ENCODE data around the gene GRK5.

The GRK5 gene

DNA sequence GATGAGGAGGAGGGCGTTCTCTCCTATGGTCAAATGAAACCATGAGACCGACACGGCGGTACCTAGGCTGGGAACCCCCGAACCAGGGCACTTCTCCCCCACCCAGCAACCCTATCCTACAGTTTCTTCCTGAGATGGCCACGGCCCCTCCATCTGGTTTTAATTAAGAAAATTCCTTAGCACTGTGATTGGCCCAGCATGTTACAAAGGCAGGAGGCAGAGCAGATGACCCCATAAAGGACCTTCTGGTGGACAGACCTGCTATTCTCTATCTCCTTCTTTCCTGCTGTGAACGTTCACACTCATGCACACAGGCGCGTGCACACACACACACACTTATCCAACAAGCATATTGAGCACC, 205.7 kb downstream of the GRK5 start:
- H3K79me1 ChIP-seq (ENCODE audit: low read length) = peaks cover 5% of the 10 kb centered on the region
- H4K12ac ChIP-seq (ENCODE audit: low read depth, low read length) = no peak overlapping the region
- H3K4me3 ChIP-seq (ENCODE audit: low read depth, low read length) = no peak overlapping the region
- H3K4me1 ChIP-seq (ENCODE audit: control insufficient read depth in 1 of 2, insufficient read depth in 2 of 2, low read length in 2 of 2) = peaks cover 16 to 22% of the 10 kb centered on the region in 2 experiments
- no peak for DNase-seq
- no peak overlapping the region for H3K4ac ChIP-seq (ENCODE audit: low read depth, low read length)
- no peak overlapping the region for H3K9ac ChIP-seq (ENCODE audit: low read length)
- peaks cover 2% of the 10 kb centered on the region for H3K9me3 ChIP-seq (ENCODE audit: insufficient read depth, low read depth, low read length)
- H3K36me3 ChIP-seq (ENCODE audit: control insufficient read depth in 1 of 2, insufficient read depth in 2 of 2, low read length in 2 of 2) = no peaks in the 10 kb centered on the region
- no peak overlapping the region for H3K18ac ChIP-seq (ENCODE audit: low read length)
- H3K4me2 ChIP-seq (ENCODE audit: low read length) = peak overlapping the region; percentile 19
- peak overlapping the region; percentile 20 for H3K27ac ChIP-seq (ENCODE audit: low read depth, low read length)
- no peak overlapping the region for H3K23ac ChIP-seq (ENCODE audit: low read length)
- no peak overlapping the region for H3K14ac ChIP-seq (ENCODE audit: low read length)
- H2BK120ac ChIP-seq (ENCODE audit: insufficient read depth, low read length, poor library complexity) = no peak overlapping the region
- no peak overlapping the region for H2AK5ac ChIP-seq (ENCODE audit: low read length)
- H2AFZ ChIP-seq (ENCODE audit: insufficient read depth, low read length, poor library complexity) = no peak overlapping the region
- H4K91ac ChIP-seq (ENCODE audit: low read depth, low read length) = no peak overlapping the region
- H3K27me3 ChIP-seq (ENCODE audit: insufficient read depth, low read length) = no peaks in the 10 kb centered on the region
- no CpG with 5 or more reads among the region's 9 CpGs for WGBS (ENCODE audit: extremely low coverage, insufficient coverage, insufficient read length)
- H2BK12ac ChIP-seq (ENCODE audit: low read length) = no peak overlapping the region
- no peaks in the 10 kb centered on the region for H3K79me2 ChIP-seq (ENCODE audit: control insufficient read depth, insufficient read depth, low read length, poor library complexity)
- H2BK5ac ChIP-seq (ENCODE audit: low read depth, low read length, poor library complexity) = no peak overlapping the region
- H4K8ac ChIP-seq (ENCODE audit: low read depth, low read length) = no peak overlapping the region

DNA sequence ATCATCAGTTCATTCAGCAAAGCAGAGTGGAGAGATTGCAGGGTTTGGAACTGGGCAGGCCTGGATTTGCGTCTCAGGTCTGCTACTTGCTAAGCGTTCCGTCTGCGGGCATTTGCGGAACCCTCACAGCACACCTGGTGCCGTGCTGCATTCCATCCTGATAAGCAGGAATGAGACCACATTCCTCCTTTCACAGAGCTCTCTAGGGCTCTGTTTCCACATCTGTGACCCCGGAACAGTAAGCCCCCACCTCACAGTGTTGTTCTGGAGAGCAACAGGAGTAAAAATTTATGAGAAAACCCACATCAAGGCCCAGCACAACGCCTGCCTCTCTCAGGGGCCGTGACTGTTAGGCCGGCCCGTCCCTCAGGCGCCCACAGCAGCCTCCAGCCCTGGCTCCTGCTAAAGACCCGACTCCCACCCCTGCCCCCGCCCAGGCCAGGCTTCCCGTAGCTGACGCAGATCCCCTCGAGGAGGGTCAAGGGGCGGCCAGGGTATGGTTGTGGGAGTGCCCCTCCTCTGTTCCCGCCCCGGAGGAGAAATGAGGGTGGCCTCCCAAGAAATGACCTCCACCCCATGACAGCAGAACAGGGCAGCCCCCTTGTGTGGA, 206.2 kb downstream of the GRK5 start:
- no peaks in the 10 kb centered on the region for H3K36me3 ChIP-seq (ENCODE audit: control insufficient read depth in 1 of 2, insufficient read depth in 2 of 2, low read length in 2 of 2)
- WGBS (ENCODE audit: extremely low coverage, insufficient coverage, insufficient read length) = no CpG with 5 or more reads among the region's 20 CpGs

DNA sequence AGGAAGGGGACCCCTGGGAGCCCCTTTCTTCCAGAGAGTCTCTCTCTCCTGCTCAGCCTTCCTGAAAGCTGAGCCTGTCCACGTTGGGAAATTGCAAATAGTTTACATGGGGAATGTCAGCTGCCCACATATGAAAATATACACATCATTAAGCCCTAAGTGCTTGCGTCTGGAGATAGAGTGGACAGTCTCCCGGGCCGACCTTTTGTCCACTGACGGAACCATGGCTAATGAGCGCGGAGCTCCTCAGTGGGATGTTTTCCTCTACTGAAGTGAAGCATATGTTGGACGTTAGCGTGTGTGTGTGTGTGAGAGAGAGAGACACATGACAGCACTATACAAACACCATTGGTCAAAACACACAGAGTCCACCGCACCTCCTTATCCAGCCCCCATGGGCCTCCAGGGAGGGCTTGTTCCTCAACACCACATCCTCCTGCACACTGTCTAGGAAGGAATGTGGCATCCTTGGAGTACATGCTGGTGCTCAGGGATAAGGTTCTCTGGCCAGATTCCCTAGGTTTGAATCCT, 206.8 kb downstream of the GRK5 start:
- H3K23ac ChIP-seq (ENCODE audit: low read length) = no peak overlapping the region
- H3K79me1 ChIP-seq (ENCODE audit: low read length) = peaks cover 5% of the 10 kb centered on the region
- no peak overlapping the region for H3K4ac ChIP-seq (ENCODE audit: low read depth, low read length)
- DNase-seq = peak; percentile 94 to 98
- H3K27ac ChIP-seq (ENCODE audit: low read depth, low read length) = peak overlapping the region; percentile 44
- H3K9ac ChIP-seq (ENCODE audit: low read length) = no peak overlapping the region
- H2BK5ac ChIP-seq (ENCODE audit: low read depth, low read length, poor library complexity) = no peak overlapping the region
- no peak overlapping the region for H2AFZ ChIP-seq (ENCODE audit: insufficient read depth, low read length, poor library complexity)
- WGBS (ENCODE audit: extremely low coverage, insufficient coverage, insufficient read length) = no CpG with 5 or more reads among the region's 10 CpGs
- H3K4me3 ChIP-seq (ENCODE audit: low read depth, low read length) = no peak overlapping the region
- no peak overlapping the region for H2BK12ac ChIP-seq (ENCODE audit: low read length)
- H4K8ac ChIP-seq (ENCODE audit: low read depth, low read length) = no peak overlapping the region
- no peak overlapping the region for H4K91ac ChIP-seq (ENCODE audit: low read depth, low read length)
- H3K4me2 ChIP-seq (ENCODE audit: low read length) = peak overlapping the region; percentile 26
- no peak overlapping the region for H3K18ac ChIP-seq (ENCODE audit: low read length)
- no peaks in the 10 kb centered on the region for H3K79me2 ChIP-seq (ENCODE audit: control insufficient read depth, insufficient read depth, low read length, poor library complexity)
- H2BK120ac ChIP-seq (ENCODE audit: insufficient read depth, low read length, poor library complexity) = no peak overlapping the region
- no peak overlapping the region for H3K14ac ChIP-seq (ENCODE audit: low read length)
- peaks cover 2% of the 10 kb centered on the region for H3K9me3 ChIP-seq (ENCODE audit: insufficient read depth, low read depth, low read length)
- no peaks in the 10 kb centered on the region for H3K36me3 ChIP-seq (ENCODE audit: control insufficient read depth in 1 of 2, insufficient read depth in 2 of 2, low read length in 2 of 2)
- no peak overlapping the region for H4K12ac ChIP-seq (ENCODE audit: low read depth, low read length)
- H3K4me1 ChIP-seq (ENCODE audit: control insufficient read depth in 1 of 2, insufficient read depth in 2 of 2, low read length in 2 of 2) = peaks cover 14 to 22% of the 10 kb centered on the region in 2 experiments
- H2AK5ac ChIP-seq (ENCODE audit: low read length) = no peak overlapping the region
- H3K27me3 ChIP-seq (ENCODE audit: insufficient read depth, low read length) = no peaks in the 10 kb centered on the region

More for the DNA sequence above, 206.2 kb downstream of the GRK5 start:
- Histone ChIP-seq H2BK12ac (ENCODE audit: low read length) (no peak overlapping the region), H3K79me1 (ENCODE audit: low read length) (peaks cover 5% of the 10 kb centered on the region), H3K14ac (ENCODE audit: low read length) (no peak overlapping the region), H2AFZ (ENCODE audit: insufficient read depth, low read length, poor library complexity) (no peak overlapping the region), H2BK5ac (ENCODE audit: low read depth, low read length, poor library complexity) (no peak overlapping the region), H3K9me3 (ENCODE audit: insufficient read depth, low read depth, low read length) (peaks cover 2% of the 10 kb centered on the region), H3K4me3 (ENCODE audit: low read depth, low read length) (no peak overlapping the region), H3K9ac (ENCODE audit: low read length) (no peak overlapping the region), H4K12ac (ENCODE audit: low read depth, low read length) (no peak overlapping the region), H2AK5ac (ENCODE audit: low read length) (no peak overlapping the region), H3K27me3 (ENCODE audit: insufficient read depth, low read length) (no peaks in the 10 kb centered on the region), H3K27ac (ENCODE audit: low read depth, low read length) (peak overlapping the region; percentile 44), H3K4me2 (ENCODE audit: low read length) (peak overlapping the region; percentile 26), H3K23ac (ENCODE audit: low read length) (no peak overlapping the region), H2BK120ac (ENCODE audit: insufficient read depth, low read length, poor library complexity) (no peak overlapping the region), H3K79me2 (ENCODE audit: control insufficient read depth, insufficient read depth, low read length, poor library complexity) (no peaks in the 10 kb centered on the region), H4K8ac (ENCODE audit: low read depth, low read length) (no peak overlapping the region), H3K18ac (ENCODE audit: low read length) (no peak overlapping the region), H3K4me1 (ENCODE audit: control insufficient read depth in 1 of 2, insufficient read depth in 2 of 2, low read length in 2 of 2) (peaks cover 16 to 22% of the 10 kb centered on the region in 2 experiments), H3K4ac (ENCODE audit: low read depth, low read length) (no peak overlapping the region), H4K91ac (ENCODE audit: low read depth, low read length) (no peak overlapping the region)
- DNase-seq = peak; percentile 96

DNA sequence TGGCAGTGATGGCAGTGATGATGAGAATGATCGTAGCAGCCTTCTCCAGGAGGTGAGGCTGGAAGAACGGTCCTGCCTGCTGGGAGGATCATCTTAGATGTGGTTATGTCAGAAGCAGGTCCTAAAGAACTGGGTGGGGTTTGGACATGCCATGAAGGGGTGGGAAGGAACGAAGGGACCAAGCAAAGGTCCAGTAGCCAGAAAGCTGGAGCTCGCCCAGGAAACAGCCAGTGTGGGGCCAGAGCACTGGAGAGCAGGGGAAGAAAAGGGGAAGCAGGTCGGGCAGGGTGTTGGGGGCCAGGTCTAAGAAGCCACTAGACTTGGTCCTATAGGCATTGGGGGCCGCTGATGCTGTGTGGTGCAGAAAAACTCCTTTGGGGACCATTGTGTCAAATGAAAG, 207.8 kb downstream of the GRK5 start:
- Histone ChIP-seq H4K8ac (ENCODE audit: low read depth, low read length) (no peak overlapping the region), H2BK120ac (ENCODE audit: insufficient read depth, low read length, poor library complexity) (no peak overlapping the region), H3K36me3 (ENCODE audit: control insufficient read depth in 1 of 2, insufficient read depth in 2 of 2, low read length in 2 of 2) (no peaks in the 10 kb centered on the region), H3K27me3 (ENCODE audit: insufficient read depth, low read length) (no peaks in the 10 kb centered on the region), H2AFZ (ENCODE audit: insufficient read depth, low read length, poor library complexity) (no peak overlapping the region), H3K79me1 (ENCODE audit: low read length) (peaks cover 5% of the 10 kb centered on the region), H3K4me3 (ENCODE audit: low read depth, low read length) (no peak overlapping the region), H3K23ac (ENCODE audit: low read length) (no peak overlapping the region), H3K4me2 (ENCODE audit: low read length) (no peak overlapping the region), H2BK5ac (ENCODE audit: low read depth, low read length, poor library complexity) (no peak overlapping the region), H4K91ac (ENCODE audit: low read depth, low read length) (no peak overlapping the region), H3K27ac (ENCODE audit: low read depth, low read length) (no peak overlapping the region), H2BK12ac (ENCODE audit: low read length) (no peak overlapping the region), H3K14ac (ENCODE audit: low read length) (no peak overlapping the region), H3K4me1 (ENCODE audit: control insufficient read depth in 1 of 2, insufficient read depth in 2 of 2, low read length in 2 of 2) (peaks cover 14 to 22% of the 10 kb centered on the region in 2 experiments), H3K9me3 (ENCODE audit: insufficient read depth, low read depth, low read length) (peaks cover 2% of the 10 kb centered on the region), H3K18ac (ENCODE audit: low read length) (no peak overlapping the region), H3K9ac (ENCODE audit: low read length) (no peak overlapping the region), H4K12ac (ENCODE audit: low read depth, low read length) (no peak overlapping the region), H3K79me2 (ENCODE audit: control insufficient read depth, insufficient read depth, low read length, poor library complexity) (no peaks in the 10 kb centered on the region), H3K4ac (ENCODE audit: low read depth, low read length) (no peak overlapping the region), H2AK5ac (ENCODE audit: low read length) (no peak overlapping the region)
- DNase-seq = no peak
- WGBS (ENCODE audit: extremely low coverage, insufficient coverage, insufficient read length) = no CpG with 5 or more reads among the region's 6 CpGs
